HEK293T (cell line): ENCODE measurements around the gene RFC2.

Source experiments
- CTCF ChIA-PET: fragments of 350-600 bp; formaldehyde crosslinking; extraction: SDS; loops from one replicate; lab custom pipeline; 2021; ENCODE audit warnings: antibody characterized with exemption, inconsistent platforms; lab: Yijun Ruan, JAX
- POLR2A ChIA-PET: fragments of 350-600 bp; formaldehyde crosslinking; extraction: SDS; loops from one replicate; lab custom pipeline; 2020; ENCODE audit warnings: antibody characterized with exemption, inconsistent platforms; lab: Yijun Ruan, JAX
- DNase-seq: peaks from one replicate; pipeline ENCODE4 v3.0.0; 2012; ENCODE audit warnings: mixed read lengths; ENCODE audit errors: extremely low spot score
- ARNT ChIP-seq: fragments of 450-650 bp; IDR thresholded peaks from 2 replicates; pipeline ENCODE4 v1.6.1; 2017; ENCODE audit warnings: mild to moderate bottlenecking
- BHLHE40 ChIP-seq: fragments of 450-650 bp; IDR thresholded peaks from 2 replicates; pipeline ENCODE4 v1.6.1; 2016; ENCODE audit warnings: mild to moderate bottlenecking, moderate library complexity, borderline replicate concordance
- CTBP1 ChIP-seq: fragments of 450-650 bp; IDR thresholded peaks from 2 replicates; pipeline ENCODE4 v1.6.1; 2016; ENCODE audit warnings: borderline replicate concordance
- ELF4 ChIP-seq: fragments of 450-650 bp; IDR thresholded peaks from 2 replicates; pipeline ENCODE4 v1.6.1; 2017; ENCODE audit warnings: antibody characterized with exemption
- FOXA1 ChIP-seq: fragments of 450-650 bp; IDR thresholded peaks from 2 replicates; pipeline ENCODE4 v1.6.1; 2016; ENCODE audit warnings: mild to moderate bottlenecking
- FOXK2 ChIP-seq: fragments of 450-650 bp; IDR thresholded peaks from 2 replicates; pipeline ENCODE4 v1.6.1; 2016; ENCODE audit warnings: mild to moderate bottlenecking
- FOXM1 ChIP-seq: fragments of 450-650 bp; IDR thresholded peaks from 2 replicates; pipeline ENCODE4 v1.6.1; 2017; ENCODE audit warnings: mild to moderate bottlenecking, borderline replicate concordance
- HDGF ChIP-seq: fragments of 450-650 bp; IDR thresholded peaks from 2 replicates; pipeline ENCODE4 v1.6.1; 2017; ENCODE audit warnings: antibody characterized with exemption, borderline replicate concordance
- L3MBTL2 ChIP-seq: fragments of 450-650 bp; conservative IDR thresholded peaks from 2 replicates; pipeline ENCODE4 v1.6.1; 2016; ENCODE audit warnings: mild to moderate bottlenecking
- LEF1 ChIP-seq: fragments of 450-650 bp; IDR thresholded peaks from 2 replicates; pipeline ENCODE4 v1.6.1; 2017; ENCODE audit warnings: mild to moderate bottlenecking, borderline replicate concordance
- NFRKB ChIP-seq: fragments of 450-650 bp; IDR thresholded peaks from 2 replicates; pipeline ENCODE4 v1.6.1; 2016; ENCODE audit warnings: mild to moderate bottlenecking, moderate library complexity
- SP1 ChIP-seq: fragments of 450-650 bp; IDR thresholded peaks from 2 replicates; pipeline ENCODE4 v1.6.1; 2017
- SUZ12 ChIP-seq: fragments of 450-650 bp; IDR thresholded peaks from 2 replicates; pipeline ENCODE4 v1.6.1; 2016; ENCODE audit warnings: mild to moderate bottlenecking
- TARDBP ChIP-seq: fragments of 450-650 bp; IDR thresholded peaks from 2 replicates; pipeline ENCODE4 v1.6.1; 2016
- ZNF384 ChIP-seq: fragments of 450-650 bp; IDR thresholded peaks from 2 replicates; pipeline ENCODE4 v1.6.1; 2016
- TF ChIP-seq, protein P1 (sequence below): fragments of 450-650 bp; IDR thresholded peaks from 2 replicates; pipeline ENCODE4 v1.6.1; 2016

Gene RFC2

DNA sequence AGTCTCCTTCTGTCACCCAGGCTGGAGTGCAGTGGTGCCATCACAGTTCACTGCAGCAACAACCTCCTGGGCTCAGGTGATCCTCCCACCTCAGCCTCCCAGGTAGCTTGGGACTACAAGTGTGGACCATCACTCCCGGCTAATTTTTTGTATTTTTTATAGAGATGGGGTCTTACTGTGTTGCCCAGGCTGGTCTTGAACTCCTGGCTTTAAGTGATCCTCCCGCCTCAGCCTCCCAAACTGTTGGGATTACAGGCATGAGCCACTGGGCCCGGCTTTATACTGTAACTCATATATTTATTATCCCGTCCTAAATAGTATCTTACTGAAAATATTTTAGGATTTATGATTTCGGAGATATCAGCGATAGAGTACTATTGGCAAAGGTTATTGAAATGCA is 69.2 kb downstream of the RFC2 start:
- no peak for DNase-seq
- CTCF ChIA-PET, result no interaction called here
- POLR2A ChIA-PET, result no interaction called here
- TF ChIP-seq, protein P1, sequence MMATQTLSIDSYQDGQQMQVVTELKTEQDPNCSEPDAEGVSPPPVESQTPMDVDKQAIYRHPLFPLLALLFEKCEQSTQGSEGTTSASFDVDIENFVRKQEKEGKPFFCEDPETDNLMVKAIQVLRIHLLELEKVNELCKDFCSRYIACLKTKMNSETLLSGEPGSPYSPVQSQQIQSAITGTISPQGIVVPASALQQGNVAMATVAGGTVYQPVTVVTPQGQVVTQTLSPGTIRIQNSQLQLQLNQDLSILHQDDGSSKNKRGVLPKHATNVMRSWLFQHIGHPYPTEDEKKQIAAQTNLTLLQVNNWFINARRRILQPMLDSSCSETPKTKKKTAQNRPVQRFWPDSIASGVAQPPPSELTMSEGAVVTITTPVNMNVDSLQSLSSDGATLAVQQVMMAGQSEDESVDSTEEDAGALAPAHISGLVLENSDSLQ, result no peak
- TF ChIP-seq HDGF (no peak), CTBP1 (no peak), ELF4 (no peak), ARNT (no peak), BHLHE40 (no peak), SP1 (no peak), ZNF384 (no peak), NFRKB (no peak), FOXA1 (no peak), FOXK2 (no peak), SUZ12 (no peak), L3MBTL2 (no peak), LEF1 (no peak), TARDBP (no peak), FOXM1 (no peak)

DNA sequence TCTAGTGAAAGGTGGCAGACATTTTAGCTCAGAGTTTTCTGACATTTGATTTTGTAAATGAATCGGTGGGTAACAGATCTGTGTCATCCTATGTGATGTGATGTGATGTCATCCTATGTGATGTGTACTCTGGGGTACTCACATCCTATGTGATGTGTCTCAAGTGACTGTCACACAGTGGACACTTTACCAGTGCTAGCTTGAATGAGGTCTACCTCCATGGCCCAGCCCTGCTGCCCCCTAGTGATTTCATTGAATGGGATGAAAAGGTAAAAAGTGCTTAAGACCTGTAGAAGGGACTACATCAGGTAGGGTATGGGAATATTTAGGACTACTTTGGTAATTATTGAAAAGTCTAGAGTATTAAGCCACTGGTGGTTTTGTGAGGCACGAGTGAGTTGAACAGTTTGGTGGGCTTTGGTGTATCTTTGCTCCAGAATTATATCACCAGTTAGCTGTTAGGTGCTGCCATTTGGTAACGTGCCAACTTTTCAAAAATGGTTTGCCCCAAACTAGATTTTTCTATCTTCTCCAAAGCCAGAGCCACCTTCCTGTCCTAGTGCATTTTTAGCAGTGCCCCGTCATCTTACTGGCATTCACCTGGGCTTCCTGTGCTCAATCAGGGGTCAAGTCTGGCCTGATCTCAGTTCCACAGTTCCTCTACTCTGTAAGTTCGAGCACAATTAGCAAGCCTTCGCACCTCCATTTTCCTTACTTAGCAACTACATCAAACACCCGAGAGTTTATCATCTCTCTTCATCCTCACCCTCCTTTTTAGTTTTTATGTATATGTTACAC is 70.3 kb downstream of the RFC2 start:
- ChIA-PET POLR2A (interaction anchor here (1.7 to 1.8 kb wide), 2 partner anchors 9 to 10 kb away, joined by 5 read pairs; partner anchors contain the start of gene EIF4H), CTCF (interaction anchor here (0.6 to 1.2 kb wide), 7 partner anchors 9 to 120 kb away, joined by 3 to 7 read pairs (median 4); no protein-coding TSS in a partner anchor)
- no peak for TF ChIP-seq CTBP1
- no peak for DNase-seq

GRCh38 chr7:74183142-74183541 is 71.1 kb downstream of the RFC2 start:
- no peak for DNase-seq
- ChIA-PET POLR2A (interaction anchor here (1.7 to 1.8 kb wide), 2 partner anchors 8 to 9 kb away, joined by 5 read pairs; partner anchors contain the start of gene EIF4H), CTCF (interaction anchor here (0.6 to 1.2 kb wide), 6 partner anchors 8 to 119 kb away, joined by 3 to 7 read pairs (median 4); no protein-coding TSS in a partner anchor)
- TF ChIP-seq SUZ12 (no peak), TARDBP (no peak)

GRCh38 chr7:74182453-74183090 is 71.6 kb downstream of the RFC2 start:
- POLR2A ChIA-PET, result interaction anchor here (1.8 kb wide), 1 partner anchor 9 kb away, joined by 5 read pairs; the partner anchor contains the start of gene EIF4H
- CTCF ChIA-PET, result interaction anchor here (0.8 kb wide), 3 partner anchors 113 to 154 kb away, joined by 3 to 5 read pairs (median 4); no protein-coding TSS in a partner anchor
- TF ChIP-seq SUZ12 (no peak), L3MBTL2 (no peak), ELF4 (no peak), BHLHE40 (no peak), LEF1 (no peak), FOXA1 (no peak), FOXM1 (no peak), SP1 (no peak), ARNT (no peak), FOXK2 (no peak), TARDBP (no peak), CTBP1 (no peak), HDGF (no peak), NFRKB (no peak), ZNF384 (no peak)
- TF ChIP-seq, protein P1, result no peak
- no peak for DNase-seq

- TF ChIP-seq FOXM1 (no peak), HDGF (no peak), FOXK2 (no peak), NFRKB (no peak), LEF1 (no peak), SUZ12 (no peak), SP1 (no peak), ZNF384 (no peak), FOXA1 (no peak), TARDBP (no peak), CTBP1 (no peak), ELF4 (no peak), L3MBTL2 (no peak), ARNT (no peak), BHLHE40 (no peak)
- TF ChIP-seq, protein P1, result no peak
- ChIA-PET CTCF (interaction anchor here (0.8 kb wide), 2 partner anchors 122 to 153 kb away, joined by 3 to 5 read pairs; no protein-coding TSS in a partner anchor), POLR2A (no interaction called here)
- DNase-seq, result no peak
Measured at GRCh38 chr7:74181821-74182220, 72.4 kb downstream of the RFC2 start.
